Activated T-cell treated with anti-CD3 and anti-CD28 coated beads, Interleukin-2, amount 50 U/mL, for 48 hours (primary cell): ENCODE data around the gene ATG3.
A peak's percentile ranks its signal among the peaks of the same experiment; 100 is the strongest.
"Not testable (repeated sequence)": the region's sequence is repeated elsewhere in the genome, so short reads cannot be mapped to it uniquely, and the experiment has no call there.

Experiments used
- DNase-seq, 2 experiments: peaks; one replicate each; pipeline ENCODE4 v3.0.0-alpha.2; 2020

Gene ATG3

DNA sequence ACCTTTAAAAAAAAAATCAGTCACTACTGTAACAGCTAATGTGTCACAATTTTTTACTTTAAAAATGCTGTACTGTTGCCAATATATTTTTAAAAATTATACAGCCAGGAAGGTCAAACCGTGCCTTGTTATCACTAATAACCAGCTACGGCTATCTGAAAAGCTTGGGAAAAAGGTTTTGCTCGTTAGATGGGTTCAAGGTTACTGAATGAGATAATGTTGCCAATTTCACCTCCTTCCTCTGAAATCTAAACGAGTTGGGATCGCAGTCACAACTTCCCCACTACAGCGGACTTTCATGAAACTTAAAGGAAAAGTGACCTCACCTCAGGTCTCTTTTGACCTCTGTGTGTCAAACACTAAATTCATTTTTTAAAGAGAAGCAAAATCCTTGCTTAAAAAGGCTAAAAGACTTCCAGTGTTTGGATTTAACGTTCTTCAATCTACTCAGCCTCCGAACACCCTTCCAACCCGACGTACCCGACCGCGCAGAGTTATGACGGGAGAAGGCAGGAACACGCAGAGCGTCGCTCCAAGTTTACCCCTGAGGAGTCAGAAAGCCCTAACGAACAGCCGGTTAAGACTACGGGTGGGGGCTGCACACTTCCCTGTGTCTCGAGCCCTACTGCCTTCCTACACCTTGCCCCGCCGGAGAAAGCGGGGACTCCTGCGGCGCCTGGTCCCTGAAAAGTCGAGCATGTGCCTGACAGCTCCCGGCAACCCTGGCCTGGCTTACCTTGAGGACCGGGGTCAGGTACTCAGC lies 860 bp downstream of the ATG3 start:
- peak; percentile 83 to 85 for DNase-seq

GRCh38 chr3:112560307-112560706 lies 1.5 kb downstream of the ATG3 start:
- no peak for DNase-seq

GRCh38 chr3:112557976-112558375 lies 3.8 kb downstream of the ATG3 start:
- DNase-seq, result no peak

DNA sequence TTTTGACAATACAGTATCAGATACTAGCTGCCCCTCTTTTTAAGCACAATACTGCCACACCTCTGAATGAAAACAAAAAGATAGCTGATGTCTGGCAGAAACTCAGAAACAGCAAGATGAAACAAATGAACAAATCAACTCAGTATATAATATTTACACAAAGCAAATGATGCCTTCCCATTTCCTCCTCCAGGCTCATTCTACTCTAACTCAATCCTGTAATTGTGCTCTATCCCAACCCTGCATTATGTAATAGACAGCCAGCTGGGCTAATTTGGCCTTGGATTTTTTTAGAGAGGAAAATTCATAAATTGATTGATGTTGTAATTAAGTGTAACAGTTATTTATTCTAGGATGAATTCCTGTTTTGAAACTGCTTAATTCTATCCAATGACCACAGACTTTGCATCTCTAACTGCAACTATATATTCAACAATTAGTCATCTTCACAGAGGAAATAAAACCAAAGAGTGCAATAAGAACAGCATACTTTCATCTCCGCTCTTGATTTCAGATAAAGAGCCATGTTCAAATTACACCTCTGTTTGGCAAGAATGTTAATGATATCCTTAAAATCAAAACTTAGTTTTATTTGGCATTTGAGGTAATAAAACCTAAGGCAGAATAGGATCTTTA lies 6.1 kb downstream of the ATG3 start:
- no peak for DNase-seq

DNA sequence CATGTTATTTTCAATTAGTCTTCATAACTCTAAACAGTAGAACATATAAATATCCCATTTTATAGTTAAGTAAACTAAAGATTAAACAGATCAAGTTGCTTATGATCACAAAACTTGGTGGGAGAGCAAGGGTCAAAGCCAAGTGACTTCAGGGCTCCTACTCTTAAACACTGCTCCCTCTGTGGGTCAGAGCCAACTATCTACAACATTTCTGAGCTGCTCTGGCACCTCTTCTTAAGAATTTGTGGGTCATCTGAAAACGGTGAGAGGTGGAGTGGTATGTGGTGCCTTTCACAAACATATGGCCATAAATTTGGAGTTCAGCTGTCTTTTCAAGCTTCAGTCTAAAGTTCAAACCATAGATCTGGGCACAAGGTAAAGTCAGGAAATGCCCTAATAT lies 10.9 kb downstream of the ATG3 start:
- no peak for DNase-seq

- DNase-seq, result no peak
Measured at GRCh38 chr3:112546216-112546759, 15.5 kb downstream of the ATG3 start.

DNA sequence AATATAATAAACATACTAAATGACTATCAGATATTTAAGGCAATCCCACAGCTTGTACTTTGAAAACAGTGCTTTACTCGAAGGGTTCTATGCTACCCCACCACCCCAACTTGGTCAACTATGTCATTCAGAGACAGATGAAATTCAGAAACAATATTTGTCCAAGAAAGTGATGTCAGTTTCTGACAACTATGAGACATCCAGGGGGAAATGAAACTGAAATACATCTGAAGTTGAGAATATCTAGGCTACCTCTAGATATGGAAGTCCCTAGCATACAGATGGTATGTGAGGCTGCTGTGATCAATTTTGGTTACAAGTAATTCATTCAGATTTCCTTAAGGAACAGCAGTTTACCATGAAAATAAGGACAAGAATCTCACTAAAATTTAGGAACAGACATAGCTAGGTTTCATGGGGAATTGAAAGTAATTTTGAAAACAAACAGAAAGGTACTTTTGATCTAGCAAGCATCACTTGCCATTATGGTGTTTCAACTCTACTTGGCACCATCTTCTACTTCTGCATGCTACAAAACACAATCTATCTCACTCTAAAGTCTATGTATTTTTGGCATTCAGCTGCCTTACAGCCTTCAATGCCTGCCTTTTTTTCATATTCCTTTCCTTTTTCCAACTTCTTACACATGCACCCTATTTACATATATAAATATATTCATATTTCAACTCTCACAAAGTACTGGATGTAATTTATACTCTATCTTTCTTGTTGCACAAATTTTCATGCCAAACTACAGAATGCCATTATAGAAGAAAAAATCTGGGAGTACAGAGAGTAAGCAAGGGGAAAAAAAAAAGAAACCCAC lies 21.7 kb downstream of the ATG3 start:
- DNase-seq, result no peak

- DNase-seq, result no peak
Measured at GRCh38 chr3:112531358-112531781, 30.4 kb downstream of the ATG3 start.

DNA sequence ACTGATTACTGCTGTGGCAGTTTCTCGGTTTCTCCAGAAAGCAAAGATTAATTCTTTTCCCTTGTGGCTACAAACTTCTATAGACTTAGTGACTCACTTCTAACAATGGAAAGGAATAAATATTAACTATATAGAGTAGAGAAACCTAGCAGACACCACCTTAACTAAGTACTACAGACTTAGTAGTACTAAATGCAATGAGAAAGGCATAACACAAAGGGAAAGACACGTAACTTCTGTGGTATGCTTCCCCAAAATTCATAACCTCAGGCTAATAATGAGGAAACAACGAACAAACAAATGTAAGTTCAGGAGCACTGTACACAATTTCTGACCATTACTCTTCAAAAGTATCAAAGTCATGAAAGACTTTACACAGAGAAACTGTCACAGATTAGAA lies 31.2 kb downstream of the ATG3 start:
- no peak for DNase-seq

DNA sequence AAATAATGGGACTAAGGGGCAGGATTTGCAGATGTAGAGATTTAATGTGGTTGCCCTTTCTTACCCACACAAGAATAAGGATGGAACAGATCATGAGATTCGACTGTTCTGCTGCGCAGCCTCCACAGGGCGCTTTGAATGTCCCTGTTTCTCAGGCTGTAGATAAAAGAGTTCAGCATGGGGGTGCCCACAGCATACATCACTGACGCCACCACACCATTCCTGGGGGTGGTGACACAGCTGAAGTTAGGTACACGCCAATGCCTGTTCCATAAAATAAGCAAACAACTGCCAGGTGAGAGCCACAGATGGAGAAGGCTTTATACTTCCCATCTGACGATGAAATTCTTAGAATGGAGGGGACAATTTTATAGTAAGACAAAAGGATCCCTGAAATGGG lies 37.6 kb downstream of the ATG3 start:
- not testable (repeated sequence) for DNase-seq

- DNase-seq, result no peak
Measured at GRCh38 chr3:112519424-112520001, 42.2 kb downstream of the ATG3 start.

DNA sequence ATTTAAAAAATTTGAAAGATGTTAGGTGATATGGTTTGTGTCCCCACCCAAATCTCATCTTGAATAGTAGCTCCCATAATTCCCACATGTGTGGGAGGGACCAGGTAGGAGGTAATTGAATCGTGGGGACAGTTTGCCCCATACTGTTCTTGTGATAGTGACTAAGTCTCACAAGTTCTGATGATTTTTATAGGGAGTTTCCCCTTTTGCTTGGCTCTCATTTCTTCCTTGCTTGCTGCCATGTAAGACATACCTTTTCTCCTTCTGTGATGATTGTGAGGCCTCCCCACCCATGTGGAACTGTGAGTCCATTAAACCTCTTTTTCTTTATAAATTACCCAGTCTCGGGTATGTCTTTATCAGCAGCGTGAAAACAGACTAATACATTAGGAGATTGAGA lies 42.8 kb downstream of the ATG3 start:
- not testable (repeated sequence) for DNase-seq

DNA sequence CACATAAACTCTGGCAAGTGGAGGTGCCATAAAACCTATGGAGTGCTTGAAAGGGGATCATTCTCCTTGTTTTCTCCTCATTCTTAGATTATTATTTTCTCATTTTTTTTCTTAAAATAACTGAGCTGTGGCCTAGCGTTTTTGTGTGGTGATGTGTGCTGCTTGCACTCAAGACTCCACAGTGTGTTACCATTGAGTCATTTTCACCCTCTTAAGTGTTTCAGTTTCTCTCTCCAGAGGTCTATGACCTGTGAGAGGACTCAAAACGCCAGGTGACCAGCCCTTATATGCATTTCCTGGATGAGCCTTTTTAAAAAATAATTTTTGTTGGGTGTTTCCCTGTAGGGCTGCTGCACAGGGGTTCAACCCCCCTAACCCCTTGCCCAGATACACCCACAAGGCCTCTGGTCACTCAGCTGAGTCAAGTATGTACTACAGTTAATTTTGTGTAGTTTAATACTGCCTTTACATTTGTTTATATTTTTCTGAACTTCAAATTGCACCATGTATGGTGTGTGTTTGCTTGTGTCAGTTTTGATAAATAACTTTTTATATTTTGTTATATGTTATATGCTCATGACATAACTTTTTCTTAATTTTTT lies 47.1 kb downstream of the ATG3 start:
- peak in 1 of 2 experiments; percentile 25 for DNase-seq

- no peak for DNase-seq
Measured at GRCh38 chr3:112512320-112512719, 49.4 kb downstream of the ATG3 start.

GRCh38 chr3:112508860-112509259 lies 52.9 kb downstream of the ATG3 start:
- DNase-seq, result no peak

DNA sequence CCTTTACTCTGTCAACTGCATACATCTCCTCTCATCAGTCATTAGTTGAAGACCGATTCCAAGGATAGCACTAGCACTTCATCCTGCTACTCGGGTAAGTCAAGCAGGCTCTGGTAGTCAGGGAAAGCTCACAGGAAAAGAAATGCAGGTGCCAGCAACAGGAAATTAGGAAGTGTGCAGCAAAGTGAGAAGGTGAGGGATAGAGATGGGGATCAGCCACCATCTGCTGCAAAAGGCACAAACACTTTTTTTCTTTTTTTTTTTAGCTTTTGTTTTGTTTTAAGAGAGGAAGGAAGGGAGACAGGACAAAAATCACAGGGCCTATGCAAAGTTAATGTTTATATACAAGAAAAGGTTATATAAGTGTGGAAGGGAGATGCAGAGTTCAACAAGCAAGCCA lies 53.5 kb downstream of the ATG3 start:
- no peak for DNase-seq

DNA sequence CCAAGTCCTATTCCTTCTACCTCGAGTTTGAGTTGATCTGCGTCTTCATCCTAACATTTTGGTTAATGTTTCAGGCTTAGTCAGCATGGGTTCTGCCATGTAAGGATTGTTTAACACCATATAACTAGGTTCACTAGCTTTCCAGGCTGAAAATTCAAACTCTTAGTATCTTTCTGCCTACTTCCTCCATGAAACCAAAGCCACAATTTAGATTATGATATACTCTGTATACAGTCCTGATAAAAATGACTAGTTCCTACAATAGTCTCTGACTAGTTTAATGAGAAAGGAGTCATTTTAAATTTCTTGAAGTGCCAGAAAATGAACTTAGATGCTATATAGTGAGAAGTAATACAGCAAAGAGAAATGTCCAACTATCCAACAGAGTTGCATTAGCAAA lies 55.9 kb downstream of the ATG3 start:
- DNase-seq, result no peak

DNA sequence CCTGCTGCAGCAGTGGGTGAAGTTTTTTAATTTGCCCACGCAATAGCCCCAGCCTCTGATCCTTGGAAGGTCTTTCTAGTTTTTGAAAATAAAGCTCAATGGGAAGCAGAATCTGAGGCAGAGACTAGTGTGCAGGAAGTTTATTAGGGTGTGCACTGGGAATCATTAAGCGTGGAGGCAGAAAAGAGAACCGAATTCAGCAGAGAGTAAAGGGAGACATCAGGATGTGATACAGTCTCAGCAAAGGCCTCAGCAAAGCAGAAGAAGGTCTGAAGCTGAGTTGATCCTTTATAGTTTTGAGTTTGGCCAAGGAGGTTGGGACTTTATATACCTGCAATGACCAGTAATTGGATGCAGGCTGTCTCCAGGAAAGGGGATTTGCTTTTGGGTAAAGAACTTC lies 57.6 kb downstream of the ATG3 start:
- no peak for DNase-seq

GRCh38 chr3:112503304-112503972 lies 58.3 kb downstream of the ATG3 start:
- DNase-seq, result no peak

GRCh38 chr3:112500621-112501020 lies 61.1 kb downstream of the ATG3 start:
- no peak for DNase-seq

GRCh38 chr3:112498914-112499711 lies 62.6 kb downstream of the ATG3 start, which contains the start of gene BTLA:
BTLA (minus strand) TSS chr3:112499472; CDS start chr3:112499358, 114 bp downstream.
- no peak for DNase-seq
